H1 (cell line): ENCODE data around the gene CTNS.

ENCODE experiments used
- ATF3 ChIP-seq: IDR thresholded peaks from 2 replicates; pipeline ENCODE4 v1.6.1; 2011; ENCODE audit warnings: low read depth, mild to moderate bottlenecking, low read length; ENCODE audit not compliant: insufficient read depth
- CEBPB ChIP-seq: IDR thresholded peaks from 2 replicates; pipeline ENCODE4 v1.6.1; 2012; ENCODE audit warnings: low read depth, low read length
- CTBP2 ChIP-seq: IDR thresholded peaks from 2 replicates; pipeline ENCODE4 v1.7.0; 2011; ENCODE audit warnings: borderline replicate concordance, mild to moderate bottlenecking, moderate library complexity, mixed read lengths, low read length; ENCODE audit not compliant: insufficient read depth, insufficient read length
- CTCF ChIP-seq, 3 experiments: IDR thresholded peaks; 1 replicate in 2 of 3; 2 replicates in 1 of 3; pipeline versions ENCODE4 v1.5.1 to v1.6.1; 2011; ENCODE audit warnings: low read length in 3 of 3, mild to moderate bottlenecking in 3 of 3, inconsistent platforms in 2 of 3, low read depth in 1 of 3, moderate library complexity in 1 of 3; ENCODE audit not compliant: insufficient read depth in 1 of 3; ENCODE audit errors: control extremely low read depth in 1 of 3
- JUN ChIP-seq: IDR thresholded peaks from 2 replicates; pipeline ENCODE4 v1.6.1; 2011; ENCODE audit warnings: low read depth, mild to moderate bottlenecking, improper control_type of control experiment, low read length
- POLR2A ChIP-seq, 2 experiments: IDR thresholded peaks; 1 replicate in 1 of 2; 2 replicates in 1 of 2; pipeline ENCODE4 v1.6.1; 2011; ENCODE audit warnings: low read depth in 2 of 2, low read length in 2 of 2, mild to moderate bottlenecking in 2 of 2; ENCODE audit errors: control extremely low read depth in 1 of 2
- SP4 ChIP-seq: IDR thresholded peaks from 2 replicates; pipeline ENCODE4 v1.6.1; 2012; ENCODE audit warnings: low read length, inconsistent platforms

- peak in 1 of 2 experiments; percentile 40; a peak in 1 of 3 replicates for TF ChIP-seq POLR2A (IDR thresholded peaks at IDR 0.05; ENCODE audit: control extremely low read depth in 1 of 2, low read depth in 2 of 2, low read length in 2 of 2)
- no peak for TF ChIP-seq ATF3
- no peak for TF ChIP-seq CTCF (IDR thresholded peaks at IDR 0.05; ENCODE audit: control extremely low read depth in 1 of 3, insufficient read depth in 1 of 3, low read depth in 1 of 3, low read length in 3 of 3)
- TF ChIP-seq JUN = no peak
- no peak for TF ChIP-seq CEBPB
- TF ChIP-seq CTBP2 = no peak
- TF ChIP-seq SP4 = no peak
Measured at GRCh38 chr17:3659541-3660111, 23.1 kb downstream of the CTNS start.
